Measurements from ENCODE around the gene CDPF1. TPM values are rescaled to one million over a fixed set of nuclear protein-coding genes. Genes with fewer than 3 reads are reported as not detected.

Gene CDPF1
- total RNA-seq, 1 experiment from 2014 or later: 14.1 TPM

GRCh38 chr22:46214616-46215015 is 35.5 kb downstream of the CDPF1 start:
- H3K79me2 ChIP-seq (ENCODE audit: low read length): no peaks in the 10 kb centered on the region
- H3K36me3 ChIP-seq (ENCODE audit: low read depth, low read length): 0 out of 2 replicates have a peak, but pooled peaks cover under 1% of the 10 kb centered on the region
- no peak for DNase-seq
- H3K9ac ChIP-seq (ENCODE audit: low read length): no peak overlapping the region
- H2AFZ ChIP-seq (ENCODE audit: low read length): no peak overlapping the region
- H3K4me3 ChIP-seq (ENCODE audit: low read length): no peak overlapping the region
- no peak for TF ChIP-seq EZH2phosphoT487 (IDR thresholded peaks at IDR 0.05; ENCODE audit: borderline replicate concordance, low read length)
- CTCF ChIA-PET: no interaction called here
- no peaks in the 10 kb centered on the region for H3K9me2 ChIP-seq (replicated peaks; ENCODE audit: low read length)
- H4K20me1 ChIP-seq (ENCODE audit: low read length): no peaks in the 10 kb centered on the region
- H3K4me2 ChIP-seq (ENCODE audit: low read length): no peak overlapping the region
- POLR2A ChIA-PET (ENCODE audit: unreplicated experiment): no interaction called here
- intact Hi-C loops (cut with micrococcal nuclease): no loop called here
- no TSS peak for BruUV-seq (replicated peaks)
- no peaks in the 10 kb centered on the region for H3K9me3 ChIP-seq (ENCODE audit: low read length)
- no peaks in the 10 kb centered on the region for H3K4me1 ChIP-seq (ENCODE audit: insufficient read depth, low read length)
- ATAC-seq: no peak
- no peaks in the 10 kb centered on the region for H3K27me3 ChIP-seq (ENCODE audit: low read length)
- no peak overlapping the region for H3K27ac ChIP-seq (ENCODE audit: low read length)
- no peaks in the 10 kb centered on the region for H3F3A ChIP-seq (ENCODE audit: low read length, unreplicated experiment)

GRCh38 chr22:46214149-46214548 is 35.9 kb downstream of the CDPF1 start:
- no peaks in the 10 kb centered on the region for H3K27me3 ChIP-seq (ENCODE audit: low read length)
- no peaks in the 10 kb centered on the region for H4K20me1 ChIP-seq (ENCODE audit: low read length)
- H3K79me2 ChIP-seq (ENCODE audit: low read length): no peaks in the 10 kb centered on the region
- TF ChIP-seq, protein P1, sequence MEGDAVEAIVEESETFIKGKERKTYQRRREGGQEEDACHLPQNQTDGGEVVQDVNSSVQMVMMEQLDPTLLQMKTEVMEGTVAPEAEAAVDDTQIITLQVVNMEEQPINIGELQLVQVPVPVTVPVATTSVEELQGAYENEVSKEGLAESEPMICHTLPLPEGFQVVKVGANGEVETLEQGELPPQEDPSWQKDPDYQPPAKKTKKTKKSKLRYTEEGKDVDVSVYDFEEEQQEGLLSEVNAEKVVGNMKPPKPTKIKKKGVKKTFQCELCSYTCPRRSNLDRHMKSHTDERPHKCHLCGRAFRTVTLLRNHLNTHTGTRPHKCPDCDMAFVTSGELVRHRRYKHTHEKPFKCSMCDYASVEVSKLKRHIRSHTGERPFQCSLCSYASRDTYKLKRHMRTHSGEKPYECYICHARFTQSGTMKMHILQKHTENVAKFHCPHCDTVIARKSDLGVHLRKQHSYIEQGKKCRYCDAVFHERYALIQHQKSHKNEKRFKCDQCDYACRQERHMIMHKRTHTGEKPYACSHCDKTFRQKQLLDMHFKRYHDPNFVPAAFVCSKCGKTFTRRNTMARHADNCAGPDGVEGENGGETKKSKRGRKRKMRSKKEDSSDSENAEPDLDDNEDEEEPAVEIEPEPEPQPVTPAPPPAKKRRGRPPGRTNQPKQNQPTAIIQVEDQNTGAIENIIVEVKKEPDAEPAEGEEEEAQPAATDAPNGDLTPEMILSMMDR (conservative IDR thresholded peaks at IDR 0.05; ENCODE audit: low read depth, low read length): no peak
- TF ChIP-seq EZH2 (IDR thresholded peaks at IDR 0.05; ENCODE audit: low read length, unreplicated experiment) (no peak), EZH2phosphoT487 (IDR thresholded peaks at IDR 0.05; ENCODE audit: borderline replicate concordance, low read length) (no peak)
- no peak for DNase-seq
- H3K9me2 ChIP-seq (replicated peaks; ENCODE audit: low read length): no peaks in the 10 kb centered on the region
- ATAC-seq: no peak
- H3K4me1 ChIP-seq (ENCODE audit: insufficient read depth, low read length): no peaks in the 10 kb centered on the region
- no peak overlapping the region for H3K9ac ChIP-seq (ENCODE audit: low read length)
- H3K27ac ChIP-seq (ENCODE audit: low read length): no peak overlapping the region
- no peak overlapping the region for H3K4me2 ChIP-seq (ENCODE audit: low read length)
- intact Hi-C loops (cut with micrococcal nuclease): no loop called here
- H3K36me3 ChIP-seq (ENCODE audit: low read depth, low read length): 0 out of 2 replicates have a peak, but pooled peaks cover 5% of the 10 kb centered on the region
- no peaks in the 10 kb centered on the region for H3F3A ChIP-seq (ENCODE audit: low read length, unreplicated experiment)
- ChIA-PET CTCF (no interaction called here), POLR2A (ENCODE audit: unreplicated experiment) (no interaction called here)
- no peak overlapping the region for H2AFZ ChIP-seq (ENCODE audit: low read length)
- no peak overlapping the region for H3K4me3 ChIP-seq (ENCODE audit: low read length)
- BruUV-seq (replicated peaks): no TSS peak
- no peaks in the 10 kb centered on the region for H3K9me3 ChIP-seq (ENCODE audit: low read length)

DNA sequence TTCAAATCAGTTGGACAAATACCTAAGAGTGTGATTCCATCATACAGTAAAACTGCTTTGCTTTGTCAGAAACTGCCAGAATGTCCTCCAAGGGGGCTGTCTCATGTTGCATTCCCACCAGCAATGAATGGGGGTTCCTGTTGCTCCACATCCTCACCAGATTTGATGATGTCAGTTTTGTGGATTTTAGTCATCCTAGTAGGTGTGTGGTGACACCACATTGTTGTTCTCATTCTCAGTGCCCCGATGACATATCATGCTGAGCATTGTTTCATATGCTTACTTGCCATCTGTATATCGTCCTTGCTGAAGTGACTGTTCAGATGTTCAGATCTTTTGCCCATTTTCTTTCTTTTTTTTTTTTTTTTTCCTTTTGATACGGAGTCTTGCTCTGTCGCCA is 37.0 kb downstream of the CDPF1 start:
- no peaks in the 10 kb centered on the region for H3K79me2 ChIP-seq (ENCODE audit: low read length)
- intact Hi-C loops (cut with micrococcal nuclease): no loop called here
- H3K4me2 ChIP-seq (ENCODE audit: low read length): no peak overlapping the region
- H3K27ac ChIP-seq (ENCODE audit: low read length): no peak overlapping the region
- H2AFZ ChIP-seq (ENCODE audit: low read length): no peak overlapping the region
- ChIA-PET CTCF (no interaction called here), POLR2A (ENCODE audit: unreplicated experiment) (no interaction called here)
- DNase-seq (no peak), ATAC-seq (no peak)
- H3K36me3 ChIP-seq (ENCODE audit: low read depth, low read length): 0 out of 2 replicates have a peak, but pooled peaks cover 6% of the 10 kb centered on the region
- H3K9ac ChIP-seq (ENCODE audit: low read length): no peak overlapping the region
- no peaks in the 10 kb centered on the region for H3K9me2 ChIP-seq (replicated peaks; ENCODE audit: low read length)
- H4K20me1 ChIP-seq (ENCODE audit: low read length): no peaks in the 10 kb centered on the region
- H3K4me1 ChIP-seq (ENCODE audit: insufficient read depth, low read length): no peaks in the 10 kb centered on the region
- BruUV-seq (replicated peaks): no TSS peak
- H3K27me3 ChIP-seq (ENCODE audit: low read length): no peaks in the 10 kb centered on the region
- H3F3A ChIP-seq (ENCODE audit: low read length, unreplicated experiment): no peaks in the 10 kb centered on the region
- TF ChIP-seq, protein P1 (conservative IDR thresholded peaks at IDR 0.05; ENCODE audit: low read depth, low read length): no peak
- TF ChIP-seq EZH2 (IDR thresholded peaks at IDR 0.05; ENCODE audit: low read length, unreplicated experiment) (no peak), EZH2phosphoT487 (IDR thresholded peaks at IDR 0.05; ENCODE audit: borderline replicate concordance, low read length) (no peak)
- no peak overlapping the region for H3K4me3 ChIP-seq (ENCODE audit: low read length)
- no peaks in the 10 kb centered on the region for H3K9me3 ChIP-seq (ENCODE audit: low read length)
